Activated CD4-positive, alpha-beta memory T cell treated with anti-CD3 and anti-CD28 coated beads, Interleukin-2, amount 10 ng/mL, durations not matched to agents 7 days and 5 days (primary cell): Measurements from ENCODE around the gene INTS11. TPM values are rescaled to one million over a fixed set of nuclear protein-coding genes. Genes with fewer than 3 reads are reported as not detected.

Source experiments
- CTCF ChIA-PET: fragments of 350-600 bp; sonication (Branson Sonifier 250); formaldehyde crosslinking; loops from one replicate; lab custom pipeline; 2021; ENCODE audit warnings: antibody characterized with exemption, inconsistent platforms; lab: Charles Lee
- POLR2A ChIA-PET: fragments of 350-600 bp; sonication (Branson Sonifier 250); formaldehyde crosslinking; loops from one replicate; lab custom pipeline; 2021; ENCODE audit warnings: antibody characterized with exemption; lab: Charles Lee
- DNase-seq: peaks from one replicate; pipeline ENCODE4 v3.0.0-alpha.2; 2020
- H3K27ac Mint-ChIP-seq: one replicate; pipeline ENCODE4 v1.8.0; 2021; ENCODE audit warnings: mild to moderate bottlenecking, mixed read lengths
- H3K27me3 Mint-ChIP-seq: one replicate; pipeline ENCODE4 v1.8.0; 2021; ENCODE audit warnings: mixed read lengths
- H3K36me3 Mint-ChIP-seq: one replicate; pipeline ENCODE4 v1.8.0; 2021; ENCODE audit warnings: low read depth, mixed read lengths
- H3K4me1 Mint-ChIP-seq: one replicate; pipeline ENCODE4 v1.8.0; 2021; ENCODE audit warnings: mixed read lengths
- H3K4me3 Mint-ChIP-seq: one replicate; pipeline ENCODE4 v1.8.0; 2021; ENCODE audit warnings: mild to moderate bottlenecking, mixed read lengths
- H3K9me3 Mint-ChIP-seq: one replicate; pipeline ENCODE4 v1.8.0; 2021; ENCODE audit warnings: mixed read lengths
- total RNA-seq, 2 experiments: library from RNA; stranded (reverse); gene quantifications; one replicate each; pipeline ENCODE4 v1.2.3, GENCODE V29; 2021

INTS11 gene
- total RNA-seq, 2 experiments from 2014 or later = 109 to 111 TPM

DNA sequence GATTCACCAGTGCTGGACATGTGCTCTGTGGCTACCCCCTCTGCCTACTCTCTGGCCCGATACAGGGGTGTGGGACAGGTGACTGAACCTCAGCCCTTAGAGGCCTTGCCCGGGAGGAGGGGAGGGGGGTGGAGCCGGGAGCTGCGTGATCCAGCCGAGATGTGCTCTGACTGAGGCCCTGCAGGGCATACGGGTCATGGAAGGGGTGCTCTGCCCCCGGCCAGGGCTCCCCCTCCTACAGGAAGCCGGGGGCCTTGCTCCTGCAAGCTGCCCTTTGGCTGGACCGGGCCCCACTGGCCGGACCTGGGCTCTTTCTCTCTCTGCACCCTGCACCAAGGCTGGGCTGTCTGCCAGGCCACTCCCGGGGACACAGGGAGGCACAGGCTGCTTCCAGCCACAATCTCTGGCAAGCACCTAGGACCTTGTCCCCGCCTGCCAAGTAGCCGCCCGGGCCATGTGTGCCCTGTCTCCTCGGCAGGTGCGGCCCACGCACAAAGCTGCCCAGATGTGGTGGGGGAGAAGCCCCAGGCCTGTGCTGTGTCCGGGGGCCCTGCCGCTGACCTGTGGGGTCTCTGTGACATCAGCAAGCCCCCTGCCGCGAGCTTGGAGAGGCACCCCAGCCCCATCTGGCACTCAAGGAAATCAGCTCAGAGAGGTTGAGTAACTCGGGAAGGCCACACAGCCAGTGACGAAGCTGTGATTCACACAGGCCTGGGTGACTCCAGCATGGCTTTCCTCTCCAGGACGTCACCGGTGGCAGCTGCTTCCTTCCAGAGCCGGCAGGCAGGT is 42.7 kb downstream of the INTS11 start:
- Mint-ChIP-seq H3K27ac (no peak overlapping the region), H3K9me3 (no peaks in the 10 kb centered on the region), H3K4me1 (peaks cover 3% of the 10 kb centered on the region), H3K36me3 (no peaks in the 10 kb centered on the region), H3K4me3 (no peak overlapping the region), H3K27me3 (no peaks in the 10 kb centered on the region)
- ChIA-PET POLR2A (interaction anchor here (0.7 kb wide), 1 partner anchor 117 kb away, joined by 3 read pairs; the partner anchor contains the start of gene CCNL2), CTCF (interaction anchor here (1.0 kb wide), 1 partner anchor 10 kb away, joined by 4 read pairs; no protein-coding TSS in a partner anchor)
- no peak for DNase-seq

DNA sequence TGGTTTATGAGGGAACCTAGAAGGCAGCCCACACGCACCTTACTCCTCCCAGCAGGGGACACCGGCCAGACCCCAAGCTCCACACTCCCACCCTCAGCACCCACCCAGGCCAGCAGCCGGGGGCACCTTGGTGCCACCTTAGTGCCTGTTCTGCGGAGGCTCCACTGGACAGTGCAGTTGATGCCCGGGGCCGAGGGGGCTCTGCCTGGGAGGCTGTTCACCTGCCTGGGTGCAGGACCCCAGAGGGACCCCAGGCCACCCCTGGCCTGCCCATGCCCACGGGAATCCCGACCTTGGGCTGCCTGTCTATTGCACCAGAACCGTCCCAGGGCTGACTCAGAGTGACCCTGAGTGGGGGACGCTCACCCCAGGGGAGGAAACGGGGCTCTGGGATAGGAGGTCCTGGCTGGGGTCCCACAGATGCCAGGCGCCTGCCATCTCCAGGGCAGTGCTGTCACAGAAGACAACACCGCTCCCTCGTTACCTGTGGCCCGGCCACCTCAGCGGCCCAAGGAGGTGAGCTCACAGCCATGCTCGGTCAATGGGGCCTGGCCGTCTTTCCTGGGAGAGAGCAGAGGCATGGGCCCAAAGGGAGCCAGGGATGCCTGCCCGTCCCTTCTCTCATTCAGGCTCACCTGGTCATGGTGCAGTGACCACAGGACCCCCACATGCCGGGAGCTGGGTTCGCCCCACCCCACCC is 43.5 kb downstream of the INTS11 start:
- Mint-ChIP-seq H3K27ac (no peak overlapping the region), H3K9me3 (no peaks in the 10 kb centered on the region), H3K36me3 (no peaks in the 10 kb centered on the region), H3K4me3 (no peak overlapping the region), H3K4me1 (peaks cover 3% of the 10 kb centered on the region), H3K27me3 (no peaks in the 10 kb centered on the region)
- DNase-seq = no peak
- ChIA-PET POLR2A (no interaction called here), CTCF (no interaction called here)

DNA sequence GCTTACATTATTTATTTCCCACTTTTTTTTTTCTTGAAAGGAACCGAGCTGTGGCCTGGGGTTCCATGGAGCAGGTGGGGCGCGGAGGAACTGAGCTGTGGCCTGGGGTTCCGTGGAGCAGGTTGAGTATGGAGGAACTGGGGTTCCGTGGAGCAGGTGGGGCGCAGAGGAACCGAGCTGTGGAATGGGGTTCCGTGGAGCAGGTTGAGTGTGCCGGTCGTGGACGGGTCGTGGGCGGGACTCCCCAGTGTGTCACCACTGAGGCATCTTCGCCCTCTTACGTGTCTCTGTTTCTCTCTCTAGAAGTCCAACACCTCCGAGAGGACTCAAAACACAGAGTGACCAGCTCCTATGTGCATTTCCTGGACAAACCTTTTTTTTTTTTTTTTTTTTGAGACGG is 45.4 kb downstream of the INTS11 start:
- Mint-ChIP-seq H3K4me3 (no peak overlapping the region), H3K27me3 (no peaks in the 10 kb centered on the region), H3K27ac (no peak overlapping the region), H3K9me3 (no peaks in the 10 kb centered on the region), H3K36me3 (no peaks in the 10 kb centered on the region), H3K4me1 (peaks cover 8% of the 10 kb centered on the region)
- DNase-seq = no peak
- CTCF ChIA-PET = interaction anchor here (0.7 to 1.1 kb wide), 2 partner anchors 13 to 17 kb away, joined by 3 to 6 read pairs; no protein-coding TSS in a partner anchor
- POLR2A ChIA-PET = no interaction called here

DNA sequence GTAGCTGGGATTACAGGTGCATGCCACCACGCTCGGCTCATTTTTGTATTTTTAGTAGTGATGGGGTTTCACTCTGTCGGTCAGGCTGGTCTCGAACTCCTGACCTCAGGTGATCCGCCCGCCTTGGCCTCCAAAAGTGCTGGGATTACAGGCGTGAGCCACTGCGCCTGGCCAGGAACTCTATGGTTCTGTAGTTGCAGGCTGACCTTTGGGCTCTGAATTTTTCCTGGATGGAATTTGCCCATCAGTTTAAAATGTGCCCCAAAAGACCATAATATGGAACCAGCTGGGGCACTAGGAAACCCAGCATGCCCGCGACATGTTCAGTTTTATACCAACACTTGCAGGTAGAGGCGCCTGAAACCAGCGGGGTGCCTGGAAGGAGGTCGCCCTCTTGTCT is 45.8 kb downstream of the INTS11 start:
- Mint-ChIP-seq H3K36me3 (no peaks in the 10 kb centered on the region), H3K4me1 (peaks cover 8% of the 10 kb centered on the region), H3K27me3 (no peaks in the 10 kb centered on the region), H3K9me3 (no peaks in the 10 kb centered on the region), H3K27ac (no peak overlapping the region), H3K4me3 (no peak overlapping the region)
- no peak for DNase-seq
- CTCF ChIA-PET = interaction anchor here (0.7 to 1.1 kb wide), 2 partner anchors 13 to 17 kb away, joined by 3 to 6 read pairs; no protein-coding TSS in a partner anchor
- POLR2A ChIA-PET = no interaction called here

DNA sequence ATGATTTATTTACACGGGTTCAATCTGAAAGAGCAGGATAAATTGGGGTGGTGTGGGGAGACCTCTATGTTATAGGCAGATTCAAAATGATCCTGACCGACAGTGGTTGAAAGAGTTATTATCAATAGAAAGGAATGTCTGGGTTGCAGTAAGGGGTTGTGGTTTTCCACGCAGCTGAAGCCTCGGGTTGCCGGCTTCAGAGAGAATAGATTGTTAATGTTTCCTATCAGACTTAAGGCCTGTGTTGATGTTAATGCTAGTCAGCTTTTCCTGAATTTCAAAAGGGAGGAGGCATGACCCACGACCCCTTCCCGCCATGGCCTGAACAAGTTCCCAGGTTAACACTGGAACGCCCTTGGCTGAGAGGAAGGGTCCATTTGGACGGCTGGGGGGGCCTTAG is 48.6 kb downstream of the INTS11 start:
- H3K4me3 Mint-ChIP-seq = peak overlapping the region; percentile 20
- ChIA-PET CTCF (interaction anchor here (1.1 kb wide), 1 partner anchor 45 kb away, joined by 3 read pairs; no protein-coding TSS in a partner anchor), POLR2A (no interaction called here)
- DNase-seq = no peak
- no peaks in the 10 kb centered on the region for H3K9me3 Mint-ChIP-seq
- no peak overlapping the region for H3K27ac Mint-ChIP-seq
- peaks cover 27% of the 10 kb centered on the region for H3K4me1 Mint-ChIP-seq
- H3K36me3 Mint-ChIP-seq = peaks cover 17% of the 10 kb centered on the region
- no peaks in the 10 kb centered on the region for H3K27me3 Mint-ChIP-seq

DNA sequence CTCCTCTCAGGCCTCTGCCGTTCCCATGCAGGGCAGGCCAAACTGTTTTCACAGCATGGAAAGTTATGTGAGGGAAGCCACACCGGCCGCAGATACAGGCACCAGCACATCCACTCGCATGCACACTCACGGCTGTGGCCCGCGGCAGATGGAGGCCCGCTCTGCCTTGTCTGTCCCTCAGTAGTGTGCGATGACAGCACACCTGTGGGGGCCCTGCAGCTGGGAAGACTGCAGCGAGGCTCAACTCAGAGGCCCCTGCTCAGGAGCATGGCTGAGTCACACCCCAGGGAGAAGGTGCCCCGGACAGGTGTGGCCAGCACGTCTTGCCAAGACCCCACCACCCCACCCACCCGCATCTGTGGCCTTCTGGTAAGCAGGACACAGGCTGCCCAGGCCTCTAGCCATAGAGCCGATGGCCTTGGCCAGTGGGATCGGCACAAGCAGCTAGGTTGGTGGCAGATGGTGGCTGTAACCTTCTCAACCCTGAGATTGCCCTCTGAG is 49.5 kb downstream of the INTS11 start:
- H3K27ac Mint-ChIP-seq = no peak overlapping the region
- H3K27me3 Mint-ChIP-seq = no peaks in the 10 kb centered on the region
- DNase-seq = no peak
- peaks cover 36% of the 10 kb centered on the region for H3K4me1 Mint-ChIP-seq
- POLR2A ChIA-PET = interaction anchor here (1.2 kb wide), 1 partner anchor 113 kb away, joined by 3 read pairs; no protein-coding TSS in a partner anchor
- H3K4me3 Mint-ChIP-seq = peak overlapping the region; percentile 63
- no peaks in the 10 kb centered on the region for H3K9me3 Mint-ChIP-seq
- H3K36me3 Mint-ChIP-seq = peaks cover 26% of the 10 kb centered on the region
- CTCF ChIA-PET = interaction anchor here (1.1 kb wide), 1 partner anchor 44 kb away, joined by 3 read pairs; no protein-coding TSS in a partner anchor

DNA sequence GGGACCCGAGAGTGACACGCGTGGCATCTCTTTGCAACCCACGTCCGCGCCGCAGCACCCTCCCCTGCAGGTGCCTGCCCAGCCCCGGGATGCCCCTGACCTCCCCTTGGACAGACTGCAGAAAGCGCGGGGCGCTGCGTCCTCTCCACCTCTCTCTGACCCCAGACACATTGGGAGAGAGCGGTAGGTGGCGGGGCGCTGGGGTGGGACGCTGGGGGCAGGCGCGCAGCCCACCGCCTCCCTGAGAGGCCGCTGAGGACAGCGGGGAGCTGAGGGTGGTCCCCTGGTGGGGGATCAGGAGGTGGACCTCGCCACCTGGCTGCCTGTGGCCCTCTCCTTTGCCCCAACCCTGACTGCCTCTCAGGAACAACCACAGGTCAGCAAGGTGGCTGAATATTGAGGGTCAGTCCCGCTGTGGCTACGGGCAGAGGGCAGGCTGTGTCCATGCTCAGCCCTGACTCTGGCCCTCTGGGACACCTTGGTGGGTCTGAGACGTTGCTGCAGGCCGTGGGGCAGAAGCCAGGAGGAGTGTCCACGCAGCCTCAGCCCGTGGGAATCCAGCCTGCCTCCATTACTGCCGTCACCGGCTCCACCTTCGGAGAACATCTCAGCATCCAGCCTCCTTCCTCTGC is 50.0 kb downstream of the INTS11 start:
- peak overlapping the region; percentile 31 for H3K27ac Mint-ChIP-seq
- H3K4me1 Mint-ChIP-seq = peaks cover 39% of the 10 kb centered on the region
- H3K9me3 Mint-ChIP-seq = no peaks in the 10 kb centered on the region
- peak overlapping the region; percentile 63 for H3K4me3 Mint-ChIP-seq
- peaks cover 26% of the 10 kb centered on the region for H3K36me3 Mint-ChIP-seq
- POLR2A ChIA-PET = interaction anchor here (0.9 to 1.8 kb wide), 6 partner anchors 8 to 113 kb away, joined by 3 to 16 read pairs (median 4); partner anchors contain the start of genes B3GALT6, SDF4 and TNFRSF4
- no peaks in the 10 kb centered on the region for H3K27me3 Mint-ChIP-seq
- CTCF ChIA-PET = interaction anchor here (1.4 to 1.5 kb wide), 3 partner anchors 18 to 152 kb away, joined by 4 to 8 read pairs (median 6); no protein-coding TSS in a partner anchor
- DNase-seq = no peak

DNA sequence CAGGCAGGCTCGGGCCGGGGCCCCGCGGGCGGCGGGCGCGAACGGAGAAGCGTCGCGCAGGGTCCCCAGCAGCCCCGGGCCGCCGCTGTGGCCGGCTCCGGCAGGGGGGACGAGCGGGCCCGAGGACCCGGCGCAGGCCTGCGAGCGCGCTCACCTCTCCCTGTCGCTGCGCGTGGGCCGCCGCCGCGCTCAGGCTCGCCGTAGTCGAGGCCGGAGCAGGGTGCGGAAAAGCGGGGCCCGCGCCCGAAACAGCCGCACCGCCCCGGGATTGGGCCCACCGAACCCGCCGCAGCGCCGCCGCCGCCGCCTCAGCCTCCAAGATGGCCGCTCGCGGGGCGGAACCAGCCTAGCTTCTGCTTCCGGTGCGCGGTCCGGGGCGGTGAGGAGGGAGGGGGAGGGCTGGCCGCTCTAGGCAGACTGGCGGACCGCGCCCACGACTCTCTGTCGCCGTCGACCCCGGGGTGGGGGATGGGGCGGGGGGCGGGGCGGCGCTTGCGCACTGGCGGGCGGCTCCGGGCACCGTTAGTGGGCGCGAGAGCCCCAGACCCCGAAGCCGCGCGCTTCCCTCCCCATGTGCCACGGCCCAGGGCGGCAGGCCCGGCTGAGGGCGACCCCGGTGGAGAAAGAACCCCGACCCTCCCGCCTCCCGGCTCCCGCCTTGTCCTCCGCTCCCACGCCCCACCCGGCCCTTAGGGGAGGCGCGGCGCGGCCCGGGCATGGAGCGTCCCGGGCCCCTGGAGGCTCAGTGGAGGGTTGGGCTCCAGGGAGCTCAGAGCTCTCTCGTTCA is 50.8 kb downstream of the INTS11 start, which contains the start of gene UBE2J2:
UBE2J2 (minus strand) TSS at position 343 of the 787 bp plus-strand sequence. CDS start 5,862 bp downstream, outside the sequence.
- H3K27ac Mint-ChIP-seq = peak within 1 kb of the TSS; percentile 82
- H3K27me3 Mint-ChIP-seq = no peaks in the 10 kb centered on the region
- no peaks in the 10 kb centered on the region for H3K9me3 Mint-ChIP-seq
- CTCF ChIA-PET = interaction anchor here (1.4 to 1.5 kb wide), 3 partner anchors 18 to 151 kb away, joined by 4 to 8 read pairs (median 6); no protein-coding TSS in a partner anchor
- POLR2A ChIA-PET = interaction anchor here (0.6 to 1.8 kb wide), 8 partner anchors 9 to 126 kb away, joined by 3 to 16 read pairs (median 4); partner anchors contain the start of genes B3GALT6, SDF4 and TNFRSF4
- peak; percentile 94 for DNase-seq
- peak within 1 kb of the TSS; percentile 87 for H3K4me3 Mint-ChIP-seq
- peaks cover 39% of the 10 kb centered on the region for H3K4me1 Mint-ChIP-seq
- peaks cover 28% of the 10 kb centered on the region for H3K36me3 Mint-ChIP-seq

DNA sequence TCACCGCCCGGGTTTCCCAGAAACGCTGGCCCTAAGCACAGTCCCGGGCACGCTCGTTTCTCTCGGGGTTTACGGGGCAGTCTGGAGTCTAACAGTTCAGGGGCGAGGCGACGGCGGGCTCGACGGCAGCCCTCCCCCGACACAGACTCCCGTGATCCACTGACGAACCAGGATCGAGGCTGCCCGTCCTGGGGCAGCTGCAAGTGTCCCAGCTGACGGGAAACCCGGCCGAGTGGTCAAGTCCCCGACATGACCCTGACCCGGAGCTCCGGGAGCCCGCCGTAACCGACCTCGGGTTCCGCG is 51.3 kb downstream of the INTS11 start:
- H3K4me1 Mint-ChIP-seq = peaks cover 39% of the 10 kb centered on the region

DNA sequence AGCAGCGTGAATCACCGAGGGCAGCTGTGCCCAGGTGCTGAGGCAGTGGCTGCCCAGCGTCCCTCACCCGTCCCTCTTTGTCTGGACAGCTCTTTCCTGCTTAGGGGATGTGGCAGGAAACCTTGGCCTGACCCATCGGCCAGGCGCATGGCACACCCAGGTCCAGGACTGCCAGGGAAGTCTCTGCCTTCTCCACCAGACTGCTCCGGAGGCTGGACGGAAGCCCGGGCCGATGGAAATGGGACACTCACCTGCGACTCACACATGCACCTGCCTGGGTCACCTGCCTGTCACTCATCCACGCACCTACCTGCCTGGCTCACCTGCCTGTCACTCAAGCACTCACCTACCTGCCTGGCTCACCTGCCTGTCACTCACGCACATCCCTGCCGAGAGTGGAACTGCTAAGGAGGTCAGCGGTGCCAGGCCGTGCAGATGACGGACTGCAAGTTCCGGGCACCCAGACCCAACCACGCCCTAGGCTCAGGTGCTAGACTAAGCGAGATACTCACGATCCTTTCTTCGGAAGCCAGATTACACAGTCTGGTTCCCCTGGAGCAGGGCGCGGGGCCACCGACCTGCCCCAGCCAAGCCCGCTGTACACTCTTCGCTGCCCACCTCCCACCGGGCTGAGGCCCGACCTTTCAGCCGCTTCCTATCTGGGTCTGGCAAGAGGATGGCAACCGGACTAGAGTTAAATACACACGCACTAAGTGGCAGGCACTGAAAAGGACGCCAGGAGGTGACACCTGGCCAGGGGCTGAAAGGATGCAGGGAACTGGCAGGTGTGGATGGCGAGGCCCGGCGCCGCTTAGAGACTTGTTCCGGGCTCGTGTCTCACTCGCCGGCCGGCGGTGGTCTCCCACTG is 51.9 kb downstream of the INTS11 start:
- Mint-ChIP-seq H3K36me3 (peaks cover 35% of the 10 kb centered on the region), H3K27ac (peak overlapping the region; percentile 82), H3K4me3 (peak overlapping the region; percentile 87), H3K9me3 (no peaks in the 10 kb centered on the region), H3K27me3 (no peaks in the 10 kb centered on the region), H3K4me1 (peaks cover 39% of the 10 kb centered on the region)
- peak; percentile 26 for DNase-seq
- POLR2A ChIA-PET = interaction anchor here (0.6 to 2.0 kb wide), 5 partner anchors 8 to 124 kb away, joined by 3 to 16 read pairs (median 4); partner anchors contain the start of genes AURKAIP1, B3GALT6 and SDF4
- CTCF ChIA-PET = interaction anchor here (0.9 to 1.4 kb wide), 2 partner anchors 41 to 213 kb away, joined by 3 to 4 read pairs; no protein-coding TSS in a partner anchor

More for the DNA sequence above, 51.3 kb downstream of the INTS11 start:
- Mint-ChIP-seq H3K9me3 (no peaks in the 10 kb centered on the region), H3K36me3 (peaks cover 32% of the 10 kb centered on the region), H3K4me3 (peak overlapping the region; percentile 87), H3K27me3 (no peaks in the 10 kb centered on the region), H3K27ac (peak overlapping the region; percentile 82)
- ChIA-PET POLR2A (interaction anchor here (0.6 to 1.8 kb wide), 6 partner anchors 9 to 125 kb away, joined by 3 to 16 read pairs (median 4); partner anchors contain the start of genes B3GALT6, SDF4 and TNFRSF4), CTCF (interaction anchor here (1.4 to 1.5 kb wide), 3 partner anchors 19 to 151 kb away, joined by 4 to 8 read pairs (median 6); no protein-coding TSS in a partner anchor)
- no peak for DNase-seq
